Erythroblast (primary cell): ENCODE results near the gene EYS.

Experiments
- GATA1 ChIP-seq: IDR thresholded peaks from 2 replicates; pipeline ENCODE4 v1.6.1; 2011; ENCODE audit warnings: low read depth, mild to moderate bottlenecking, control low read depth, low read length, moderate library complexity
- POLR2A ChIP-seq: IDR thresholded peaks from 2 replicates; pipeline ENCODE4 v1.6.1; 2011; ENCODE audit warnings: mild to moderate bottlenecking, low read length

GRCh38 chr6:64630901-64631300 is 1076.1 kb downstream of the EYS start:
- TF ChIP-seq POLR2A (no peak), GATA1 (no peak)
